Immature natural killer cell (primary cell): Measurements from ENCODE around the gene SOAT2. TPM values are rescaled to one million over a fixed set of nuclear protein-coding genes. Genes with fewer than 3 reads are reported as not detected.
"Not testable (repeated sequence)": the region's sequence is repeated elsewhere in the genome, so short reads cannot be mapped to it uniquely, and the experiment has no call there.

ENCODE experiments used
- DNase-seq, 3 donors: peaks; one replicate each; pipeline ENCODE4 v3.0.0; 2022; ENCODE audit warnings: mixed read lengths in 1 of 3
- H3K27ac Mint-ChIP-seq, 6 donors: one replicate each; pipeline ENCODE4 v1.8.0; 2020; ENCODE audit warnings: mixed read lengths in 6 of 6, mild to moderate bottlenecking in 5 of 6, inconsistent platforms in 4 of 6, moderate library complexity in 3 of 6
- H3K27me3 Mint-ChIP-seq, 3 donors: one replicate each; pipeline ENCODE4 v1.8.0; 2020 to 2021; ENCODE audit warnings: low read depth in 3 of 3, mild to moderate bottlenecking in 3 of 3, mixed read lengths in 3 of 3, moderate library complexity in 3 of 3, inconsistent platforms in 1 of 3
- H3K36me3 Mint-ChIP-seq, 3 donors: one replicate each; pipeline ENCODE4 v1.8.0; 2020; ENCODE audit warnings: mixed read lengths in 3 of 3, inconsistent platforms in 2 of 3, mild to moderate bottlenecking in 2 of 3
- H3K4me1 Mint-ChIP-seq, 2 donors: one replicate each; pipeline ENCODE4 v1.8.0; 2020; ENCODE audit warnings: inconsistent platforms in 2 of 2, mild to moderate bottlenecking in 2 of 2, mixed read lengths in 2 of 2, moderate library complexity in 1 of 2
- H3K4me3 Mint-ChIP-seq, 5 donors: one replicate each; pipeline ENCODE4 v1.8.0; 2020; ENCODE audit warnings: mild to moderate bottlenecking in 5 of 5, mixed read lengths in 5 of 5, inconsistent platforms in 3 of 5, moderate library complexity in 3 of 5
- H3K9me3 Mint-ChIP-seq, 6 donors: one replicate each; pipeline ENCODE4 v1.8.0; 2020; ENCODE audit warnings: mild to moderate bottlenecking in 6 of 6, mixed read lengths in 6 of 6, inconsistent platforms in 4 of 6, moderate library complexity in 3 of 6
- polyA plus RNA-seq, 3 donors: library from polyadenylated mRNA; unstranded; fragments of 300-500 nt; fragmentation: Illumina TruSeq; gene quantifications; one replicate each; pipeline ENCODE4 v1.2.3, GENCODE V29; 2021

Gene SOAT2
- polyA plus RNA-seq, 3 donors from 2014 or later: not detected

DNA sequence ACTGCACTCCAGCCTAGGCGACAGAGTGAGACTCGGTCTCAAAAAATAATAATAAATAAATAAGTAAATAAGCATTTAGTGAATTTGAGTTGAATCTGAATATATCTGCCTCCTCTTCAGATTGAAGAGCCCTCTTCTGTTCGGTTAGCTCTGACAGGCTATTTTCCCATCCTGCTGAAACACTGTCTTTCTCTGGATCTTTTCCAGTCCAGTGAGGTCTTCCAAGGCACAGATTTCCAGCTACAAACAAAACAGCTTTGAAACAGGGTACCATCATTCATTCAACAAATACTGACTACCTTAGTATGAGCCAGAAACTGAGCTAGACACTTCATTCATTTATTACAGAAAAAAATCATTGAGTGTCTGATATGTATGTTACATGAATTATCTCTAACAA is 16.9 kb upstream of the SOAT2 start:
- H3K4me1 Mint-ChIP-seq: no peaks in the 10 kb centered on the region
- DNase-seq: no peak
- no peaks in the 10 kb centered on the region for H3K36me3 Mint-ChIP-seq
- no peaks in the 10 kb centered on the region for H3K9me3 Mint-ChIP-seq
- H3K27me3 Mint-ChIP-seq: peaks cover 0 to 7% (median 5%) of the 10 kb centered on the region in 3 donors
- no peak overlapping the region for H3K4me3 Mint-ChIP-seq
- no peak overlapping the region for H3K27ac Mint-ChIP-seq

- Mint-ChIP-seq H3K4me3 (no peak overlapping the region), H3K4me1 (no peaks in the 10 kb centered on the region), H3K27ac (no peak overlapping the region), H3K36me3 (no peaks in the 10 kb centered on the region), H3K27me3 (peaks cover 3 to 14% (median 5%) of the 10 kb centered on the region in 3 donors), H3K9me3 (no peaks in the 10 kb centered on the region)
- DNase-seq: no peak
Observed at GRCh38 chr12:53090105-53090504, 13.2 kb upstream of the SOAT2 start.

DNA sequence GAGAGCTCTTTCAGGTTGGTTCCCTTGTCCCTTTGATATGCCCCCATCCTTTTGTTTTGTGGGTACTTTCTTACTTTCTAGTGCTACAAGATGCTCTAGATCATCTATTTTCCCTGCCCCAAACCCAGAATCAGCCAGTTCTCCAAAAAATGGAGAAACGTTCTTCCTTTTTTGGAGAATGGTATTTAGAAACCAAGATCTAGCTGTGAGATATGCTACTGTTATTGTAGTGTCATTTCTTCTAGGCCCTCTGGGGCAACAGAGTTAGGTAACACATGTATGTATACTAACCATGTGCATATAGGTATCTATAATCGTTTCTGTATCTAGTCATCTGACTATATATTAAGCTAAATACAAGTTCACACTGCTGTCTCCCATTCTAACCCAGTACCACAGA is 12.7 kb upstream of the SOAT2 start:
- no peaks in the 10 kb centered on the region for H3K4me1 Mint-ChIP-seq
- no peaks in the 10 kb centered on the region for H3K36me3 Mint-ChIP-seq
- H3K9me3 Mint-ChIP-seq: no peaks in the 10 kb centered on the region
- H3K27me3 Mint-ChIP-seq: peaks cover 3 to 14% (median 6%) of the 10 kb centered on the region in 3 donors
- no peak overlapping the region for H3K4me3 Mint-ChIP-seq
- no peak for DNase-seq
- H3K27ac Mint-ChIP-seq: no peak overlapping the region

GRCh38 chr12:53091756-53092155 is 11.5 kb upstream of the SOAT2 start:
- no peak for DNase-seq
- peaks cover 3 to 16% (median 7%) of the 10 kb centered on the region in 3 donors for H3K27me3 Mint-ChIP-seq

GRCh38 chr12:53093777-53094393 is 9.4 kb upstream of the SOAT2 start:
- Mint-ChIP-seq H3K9me3 (no peaks in the 10 kb centered on the region), H3K36me3 (no peaks in the 10 kb centered on the region), H3K27me3 (peaks cover 6 to 10% (median 7%) of the 10 kb centered on the region in 3 donors), H3K4me3 (no peak overlapping the region), H3K27ac (no peak overlapping the region), H3K4me1 (peaks cover 13 to 17% of the 10 kb centered on the region in 2 donors)
- no peak for DNase-seq

More at GRCh38 chr12:53091756-53092155, 11.5 kb upstream of the SOAT2 start:
- Mint-ChIP-seq H3K36me3 (no peaks in the 10 kb centered on the region), H3K9me3 (no peaks in the 10 kb centered on the region), H3K27ac (no peak overlapping the region), H3K4me3 (no peak overlapping the region), H3K4me1 (peaks cover 0 to under 1% of the 10 kb centered on the region in 2 donors)

DNA sequence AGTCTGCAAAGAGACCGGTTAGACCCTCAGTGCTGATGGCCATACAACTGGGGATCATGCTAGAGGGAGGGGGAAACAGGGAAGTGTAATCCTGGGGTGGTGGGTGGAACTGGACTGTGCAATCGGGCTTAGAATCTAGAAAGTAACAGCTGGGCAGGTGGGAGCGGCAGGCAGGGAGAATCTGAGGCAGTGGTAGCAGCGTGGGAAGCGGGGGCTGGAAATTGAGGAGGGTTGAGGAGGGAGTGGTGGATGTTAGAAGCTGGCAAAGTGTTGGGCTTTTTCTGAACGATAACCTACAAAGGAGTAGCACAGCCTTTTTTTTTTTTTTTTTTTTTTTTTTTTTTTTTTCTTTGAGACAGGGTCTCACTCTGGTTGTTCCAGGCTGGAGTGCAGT is 8.9 kb upstream of the SOAT2 start:
- no peak overlapping the region for H3K27ac Mint-ChIP-seq
- H3K4me1 Mint-ChIP-seq: peaks cover 18 to 22% of the 10 kb centered on the region in 2 donors
- H3K9me3 Mint-ChIP-seq: no peaks in the 10 kb centered on the region
- no peak for DNase-seq
- H3K27me3 Mint-ChIP-seq: peaks cover 7 to 10% (median 8%) of the 10 kb centered on the region in 3 donors
- H3K36me3 Mint-ChIP-seq: no peaks in the 10 kb centered on the region
- H3K4me3 Mint-ChIP-seq: no peak overlapping the region

DNA sequence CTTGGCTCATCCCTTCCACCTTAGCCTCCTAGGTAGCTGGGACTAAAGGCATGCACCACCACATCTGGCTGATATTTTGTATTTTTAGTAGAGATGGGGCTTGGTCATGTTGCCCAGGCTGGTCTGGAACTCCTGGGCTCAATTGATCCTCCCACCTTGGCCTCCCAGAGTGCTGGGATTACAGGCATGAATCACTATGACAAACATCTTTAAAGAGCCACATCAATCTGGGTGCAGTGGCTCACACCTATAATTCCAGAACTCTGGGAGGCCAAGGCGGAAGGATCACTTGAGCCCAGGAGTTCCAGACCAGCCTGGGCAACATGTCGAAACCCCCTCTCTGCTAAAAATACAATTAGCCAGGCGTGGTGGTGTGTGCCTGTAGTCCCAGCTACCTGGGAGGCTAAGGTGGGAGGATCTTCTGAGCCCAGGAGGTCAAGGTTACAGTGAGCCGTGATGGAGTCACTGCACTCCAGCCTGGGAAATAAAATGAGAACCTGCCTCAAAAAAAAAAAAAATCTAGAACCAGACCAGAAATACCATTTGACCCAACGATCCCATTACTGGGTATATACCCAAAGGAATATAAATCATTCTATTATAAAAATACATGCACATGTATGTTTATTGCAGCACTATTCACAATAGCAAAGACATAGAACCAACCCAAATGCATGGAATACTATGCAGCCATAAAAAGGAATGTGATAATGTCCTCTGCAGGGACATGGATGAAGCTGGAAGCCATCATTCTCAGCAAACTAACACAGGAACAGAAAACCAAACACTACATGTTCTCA is 8.3 kb upstream of the SOAT2 start:
- Mint-ChIP-seq H3K4me1 (peaks cover 19 to 25% of the 10 kb centered on the region in 2 donors), H3K4me3 (peak overlapping the region in 1 of 5 donors; percentile 63)
- not testable (repeated sequence) for H3K27me3 Mint-ChIP-seq, H3K27ac Mint-ChIP-seq, DNase-seq, H3K9me3 Mint-ChIP-seq, H3K36me3 Mint-ChIP-seq

DNA sequence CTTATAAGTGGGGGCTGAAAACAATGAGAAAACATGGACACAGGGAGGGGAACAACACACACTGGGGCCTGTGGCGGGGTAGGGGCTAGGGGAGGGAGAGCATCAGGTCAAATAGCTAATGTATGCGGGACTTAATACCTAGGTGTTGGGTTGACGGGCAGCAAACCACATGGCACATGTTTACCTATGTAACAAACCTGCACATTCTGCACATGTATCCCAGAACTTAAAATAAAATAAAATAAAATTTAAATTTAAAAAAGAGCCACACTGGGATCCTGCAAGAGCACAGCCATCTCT is 7.7 kb upstream of the SOAT2 start:
- H3K4me1 Mint-ChIP-seq: peaks cover 19 to 25% of the 10 kb centered on the region in 2 donors
- H3K9me3 Mint-ChIP-seq, H3K27ac Mint-ChIP-seq, H3K36me3 Mint-ChIP-seq, H3K27me3 Mint-ChIP-seq, DNase-seq: not testable (repeated sequence)
- peak overlapping the region in 1 of 5 donors; percentile 63 for H3K4me3 Mint-ChIP-seq

DNA sequence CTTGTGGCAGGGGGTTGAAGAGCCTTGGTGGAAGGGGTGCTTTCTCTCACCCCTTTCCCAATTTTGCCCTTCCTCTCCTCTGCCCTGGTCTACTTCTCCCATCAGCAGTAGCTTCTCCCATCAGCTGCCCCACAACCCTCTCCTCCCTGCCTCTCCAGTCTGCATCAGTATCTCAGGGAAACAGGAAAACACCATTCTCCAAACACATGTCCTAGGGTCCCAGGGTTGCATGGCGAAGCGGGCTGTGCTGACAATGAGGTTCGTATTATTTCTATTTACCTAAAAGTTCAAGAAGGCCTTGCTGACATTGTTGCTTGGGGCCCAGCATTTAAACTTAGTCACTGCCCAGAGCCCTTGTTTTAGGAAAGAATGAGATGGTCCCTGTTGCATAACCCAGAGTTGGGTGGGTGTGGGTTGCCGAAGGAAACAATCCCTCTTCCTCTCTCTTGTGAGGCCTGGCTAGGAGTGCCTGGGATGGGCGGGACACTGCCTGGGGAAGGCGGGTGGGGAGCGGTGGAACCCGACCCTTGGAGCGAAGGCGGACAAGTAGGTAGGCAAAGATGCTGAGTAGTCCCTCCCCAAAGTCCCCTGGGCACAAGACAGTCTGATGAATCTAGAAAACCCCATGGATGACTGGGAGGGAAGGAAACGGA is 7.1 kb upstream of the SOAT2 start:
- H3K4me3 Mint-ChIP-seq: peak overlapping the region in 2 of 5 donors; percentile 3 to 80
- no peak overlapping the region for H3K27ac Mint-ChIP-seq
- DNase-seq: no peak
- no peaks in the 10 kb centered on the region for H3K9me3 Mint-ChIP-seq
- H3K27me3 Mint-ChIP-seq: peaks cover 6 to 10% (median 7%) of the 10 kb centered on the region in 3 donors
- no peaks in the 10 kb centered on the region for H3K36me3 Mint-ChIP-seq
- H3K4me1 Mint-ChIP-seq: peaks cover 19 to 25% of the 10 kb centered on the region in 2 donors

DNA sequence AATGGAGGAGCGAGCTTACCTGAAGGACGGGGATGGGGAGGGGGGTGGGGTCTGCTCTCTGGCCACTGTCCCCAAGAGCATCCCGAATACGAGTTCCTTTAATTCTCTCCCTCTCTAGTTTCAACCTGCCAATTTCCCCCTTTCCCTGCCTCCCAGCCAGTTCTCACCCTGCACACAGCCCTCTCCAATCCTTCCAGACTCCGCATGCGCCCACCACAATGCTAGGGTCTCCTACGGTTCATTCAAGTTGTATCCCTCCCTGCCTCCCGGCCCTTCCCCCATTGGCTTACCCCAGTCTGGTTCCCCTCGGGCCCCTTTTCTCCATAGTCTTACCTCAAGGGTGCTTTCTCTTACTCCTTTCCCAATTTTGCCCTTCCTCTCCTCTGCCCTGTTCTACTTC is 6.5 kb upstream of the SOAT2 start:
- H3K4me3 Mint-ChIP-seq: peak overlapping the region; percentile 70 to 82 (median 76)
- H3K27ac Mint-ChIP-seq: peak overlapping the region in 1 of 6 donors; percentile 62
- no peak for DNase-seq
- no peaks in the 10 kb centered on the region for H3K36me3 Mint-ChIP-seq
- H3K9me3 Mint-ChIP-seq: no peaks in the 10 kb centered on the region
- peaks cover 19 to 25% of the 10 kb centered on the region in 2 donors for H3K4me1 Mint-ChIP-seq
- H3K27me3 Mint-ChIP-seq: peaks cover 6 to 7% (median 7%) of the 10 kb centered on the region in 3 donors

GRCh38 chr12:53097207-53097563 is 6.1 kb upstream of the SOAT2 start:
- H3K4me1 Mint-ChIP-seq: peaks cover 20 to 26% of the 10 kb centered on the region in 2 donors
- H3K27ac Mint-ChIP-seq: peak overlapping the region in 1 of 6 donors; percentile 62
- H3K27me3 Mint-ChIP-seq: peaks cover 6 to 7% (median 7%) of the 10 kb centered on the region in 3 donors
- H3K4me3 Mint-ChIP-seq: peak overlapping the region; percentile 70 to 82 (median 76)
- DNase-seq: no peak
- H3K9me3 Mint-ChIP-seq: no peaks in the 10 kb centered on the region
- H3K36me3 Mint-ChIP-seq: no peaks in the 10 kb centered on the region

DNA sequence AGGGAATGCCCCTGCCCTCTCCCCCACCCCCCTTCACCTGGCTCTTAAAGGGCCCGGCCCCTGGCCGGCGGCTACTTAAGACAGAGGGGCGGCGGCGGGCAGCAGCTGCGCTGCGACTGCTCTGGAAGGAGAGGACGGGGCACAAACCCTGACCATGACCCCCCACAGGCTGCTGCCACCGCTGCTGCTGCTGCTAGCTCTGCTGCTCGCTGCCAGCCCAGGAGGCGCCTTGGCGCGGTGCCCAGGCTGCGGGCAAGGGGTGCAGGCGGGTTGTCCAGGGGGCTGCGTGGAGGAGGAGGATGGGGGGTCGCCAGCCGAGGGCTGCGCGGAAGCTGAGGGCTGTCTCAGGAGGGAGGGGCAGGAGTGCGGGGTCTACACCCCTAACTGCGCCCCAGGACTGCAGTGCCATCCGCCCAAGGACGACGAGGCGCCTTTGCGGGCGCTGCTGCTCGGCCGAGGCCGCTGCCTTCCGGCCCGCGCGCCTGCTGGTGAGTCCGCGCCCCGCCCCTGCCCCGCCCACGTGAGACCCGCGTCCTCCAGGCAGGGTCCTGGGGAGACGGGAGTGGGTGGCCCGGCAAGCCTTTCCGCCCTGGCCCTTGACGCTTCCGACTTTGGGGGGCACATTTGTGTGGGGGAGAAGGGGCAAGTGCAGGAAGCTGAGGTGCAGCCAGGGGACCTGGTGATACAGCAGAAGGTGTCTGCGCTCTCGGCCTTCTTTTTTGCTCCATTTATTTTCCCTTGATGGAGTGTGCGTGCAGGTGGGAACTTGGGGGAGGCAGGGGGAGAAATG is 5.5 kb upstream of the SOAT2 start, which contains the start of gene IGFBP6:
TSS of gene IGFBP6 (plus strand) at position 104 of the 790 bp plus-strand sequence. CDS start at position 155, 51 bp downstream.
- Mint-ChIP-seq H3K4me1 (peaks cover 24 to 31% of the 10 kb centered on the region in 2 donors), H3K4me3 (peak within 1 kb of the TSS; percentile 70 to 85 (median 81)), H3K36me3 (no peaks in the 10 kb centered on the region), H3K9me3 (no peaks in the 10 kb centered on the region), H3K27me3 (peaks cover 6 to 7% (median 7%) of the 10 kb centered on the region in 3 donors), H3K27ac (peak within 1 kb of the TSS in 4 of 6 donors; percentile 35 to 72 (median 52))
- peak; percentile 43 to 59 (median 51) for DNase-seq

DNA sequence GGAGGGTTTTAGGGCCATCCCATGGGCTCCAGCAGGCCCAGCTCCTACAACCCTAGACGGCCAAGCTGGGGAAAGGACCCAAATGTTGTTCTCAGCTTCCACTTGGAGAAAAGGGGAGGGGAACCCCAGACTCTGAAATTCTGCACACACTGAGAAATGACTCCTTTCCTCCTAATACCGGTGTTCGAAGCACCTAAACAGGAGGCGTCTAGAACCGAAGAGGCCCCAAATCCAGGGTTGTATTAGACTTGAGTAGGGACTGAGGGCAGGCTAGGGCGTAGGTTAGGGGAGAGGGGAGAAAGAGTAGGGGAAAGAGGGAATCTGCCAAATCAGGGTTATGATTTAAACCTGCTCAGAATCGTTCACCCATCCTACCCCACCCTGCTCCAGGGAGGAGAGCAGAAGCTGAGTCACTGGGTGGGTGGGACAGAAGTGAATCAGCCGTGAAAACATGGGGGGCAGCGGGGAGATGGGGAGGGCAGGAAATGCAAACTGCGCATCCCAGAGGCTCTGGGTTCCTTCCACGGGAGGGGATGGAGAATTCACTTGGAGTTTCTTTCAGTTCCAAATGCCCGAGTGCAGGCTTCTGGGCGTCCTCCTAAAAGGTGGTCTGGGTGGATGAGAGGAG is 4.8 kb upstream of the SOAT2 start:
- Mint-ChIP-seq H3K4me1 (peaks cover 30 to 38% of the 10 kb centered on the region in 2 donors), H3K9me3 (no peaks in the 10 kb centered on the region), H3K27me3 (peaks cover 6 to 7% (median 7%) of the 10 kb centered on the region in 3 donors), H3K4me3 (peak overlapping the region; percentile 57 to 85 (median 81)), H3K27ac (peak overlapping the region in 4 of 6 donors; percentile 34 to 72 (median 42)), H3K36me3 (no peaks in the 10 kb centered on the region)
- DNase-seq: no peak
